Endothelial cell of umbilical vein (primary cell): Measurements from ENCODE around the gene SLC35A1. TPM values are rescaled to one million over a fixed set of nuclear protein-coding genes. Genes with fewer than 3 reads are reported as not detected.

Experiments used
- BruUV-seq: library from RNA; stranded (reverse); fragments of 400-500 nt; replicated peaks from 2 replicates; lab custom pipeline; 2021; lab: Mats Ljungman, UMichigan
- CTCF ChIA-PET: fragments of 300-600, 350-600 bp; sonication (Branson Sonifier 250); formaldehyde crosslinking; loops from one replicate; lab custom pipeline; 2021; ENCODE audit warnings: antibody characterized with exemption, inconsistent platforms; lab: Charles Lee
- POLR2A ChIA-PET: fragments of 300-600, 350-600 bp; sonication (Branson Sonifier 250); formaldehyde crosslinking; loops from one replicate; lab custom pipeline; 2021; ENCODE audit warnings: antibody characterized with exemption, inconsistent platforms; lab: Charles Lee
- DNase-seq: peaks from one replicate; pipeline ENCODE4 v3.0.0-alpha.2; 2011; ENCODE audit warnings: low read depth, low spot score
- FAIRE-seq: peaks from 2 replicates; lab custom pipeline; 2011; peaks lifted over from hg19 to GRCh38; lab: Jason Lieb, UNC
- H2AFZ ChIP-seq: 2 replicates; pipeline ENCODE4 v1.6.0; 2012; ENCODE audit warnings: low read depth, low read length, control low read depth, inconsistent platforms
- H3K27ac ChIP-seq: 2 replicates; pipeline ENCODE4 v1.5.1; 2011; ENCODE audit warnings: low read depth, mild to moderate bottlenecking, control low read depth, low read length, moderate library complexity; ENCODE audit not compliant: insufficient read depth
- H3K27me3 ChIP-seq, 2 experiments: 2 replicates each; pipeline versions ENCODE4 v1.6.0 to v1.6.1; 2011; ENCODE audit warnings: low read length in 2 of 2, mixed read lengths in 1 of 2; ENCODE audit not compliant: control insufficient read depth in 2 of 2, insufficient read depth in 2 of 2
- H3K36me3 ChIP-seq, 2 experiments: 2 replicates in 1 of 2; 3 replicates in 1 of 2; pipeline ENCODE4 v1.5.1; 2011; ENCODE audit warnings: low read length in 2 of 2, mild to moderate bottlenecking in 1 of 2, moderate library complexity in 1 of 2; ENCODE audit not compliant: control insufficient read depth in 2 of 2, insufficient read depth in 2 of 2; ENCODE audit errors: extremely low read depth in 1 of 2
- H3K4me1 ChIP-seq: 3 replicates; pipeline ENCODE4 v1.5.1; 2011; ENCODE audit warnings: mild to moderate bottlenecking, low read length; ENCODE audit not compliant: control insufficient read depth, insufficient read depth; ENCODE audit errors: extremely low read depth
- H3K4me2 ChIP-seq: 2 replicates; pipeline ENCODE4 v1.6.1; 2011; ENCODE audit warnings: low read length, control low read depth, mixed read lengths; ENCODE audit not compliant: insufficient read depth
- H3K4me3 ChIP-seq, 3 experiments: fragments of 200-600 bp in 1 of 3; sonication (generic), shearing (Covaris generic) in 1 of 3; replicated peaks in 1 of 3; 2 replicates each; pipeline ENCODE4 v1.5.1; 2011 to 2016; ENCODE audit warnings: control low read depth in 3 of 3, low read length in 3 of 3, mild to moderate bottlenecking in 2 of 3, inconsistent platforms in 1 of 3, low read depth in 1 of 3, moderate library complexity in 1 of 3; ENCODE audit not compliant: insufficient read depth in 1 of 3
- H3K79me2 ChIP-seq: 2 replicates; pipeline ENCODE4 v1.6.0; 2012; ENCODE audit warnings: low read length, inconsistent platforms; ENCODE audit not compliant: control insufficient read depth, insufficient read depth
- H3K9ac ChIP-seq: replicated peaks from 2 replicates; pipeline ENCODE3; 2011; ENCODE audit warnings: low read length, control low read depth; ENCODE audit not compliant: insufficient read depth; ENCODE audit errors: extremely low read depth
- H3K9me1 ChIP-seq: replicated peaks from 3 replicates; pipeline ENCODE4 v1.6.0; 2011; ENCODE audit warnings: mild to moderate bottlenecking, low read length; ENCODE audit not compliant: control insufficient read depth, insufficient read depth; ENCODE audit errors: extremely low read depth
- H3K9me3 ChIP-seq: replicated peaks from 2 replicates; pipeline ENCODE4 v1.5.1; 2012; ENCODE audit warnings: low read length, inconsistent platforms; ENCODE audit not compliant: control insufficient read depth, insufficient read depth
- H4K20me1 ChIP-seq: replicated peaks from 2 replicates; pipeline ENCODE3; 2011; ENCODE audit warnings: mild to moderate bottlenecking, low read length; ENCODE audit not compliant: control insufficient read depth, insufficient read depth; ENCODE audit errors: extremely low read depth
- EZH2 ChIP-seq: IDR thresholded peaks from 2 replicates; pipeline ENCODE4 v1.6.1; 2012; ENCODE audit warnings: borderline replicate concordance, low read depth, mild to moderate bottlenecking, moderate library complexity, low read length, inconsistent platforms; ENCODE audit not compliant: severe bottlenecking
- FOS ChIP-seq: IDR thresholded peaks from 2 replicates; pipeline ENCODE4 v1.6.1; 2011; ENCODE audit warnings: mild to moderate bottlenecking, low read length, moderate library complexity, borderline replicate concordance; ENCODE audit not compliant: insufficient read depth
- GATA2 ChIP-seq: IDR thresholded peaks from 2 replicates; pipeline ENCODE4 v1.7.0; 2011; ENCODE audit warnings: low read depth, mild to moderate bottlenecking, moderate library complexity, mixed read lengths, low read length; ENCODE audit not compliant: insufficient read length, insufficient read depth
- JUN ChIP-seq: IDR thresholded peaks from 2 replicates; pipeline ENCODE4 v1.6.1; 2011; ENCODE audit warnings: borderline replicate concordance, low read depth; ENCODE audit not compliant: insufficient read length, insufficient read depth
- MYC ChIP-seq: IDR thresholded peaks from one replicate; pipeline ENCODE4 v1.6.1; 2011; ENCODE audit warnings: mild to moderate bottlenecking, low read depth, low read length
- POLR2A ChIP-seq: IDR thresholded peaks from 2 replicates; pipeline ENCODE4 v1.6.1; 2012; ENCODE audit warnings: low read depth, mild to moderate bottlenecking, control low read depth, low read length
- POLR2AphosphoS5 ChIP-seq: IDR thresholded peaks from 2 replicates; pipeline ENCODE4 v1.6.1; 2012; ENCODE audit warnings: low read depth, mild to moderate bottlenecking, control low read depth, low read length, moderate library complexity; ENCODE audit not compliant: insufficient read depth
- dilution Hi-C: fragments of 300-500 bp; cut with MboI; formaldehyde crosslinking; loops from one replicate; pipeline ENCODE4 v1.15.0; 2019; ENCODE audit warnings: low sequenced_read_pairs; ENCODE audit not compliant: extremely low pct_ligation_motif_present
- intact Hi-C: fragments of 100-400 bp; cut with micrococcal nuclease; formaldehyde crosslinking; loops from one replicate; pipeline ENCODE4 v1.10.0; 2022
- polyA plus RNA-seq, 4 experiments: library from polyadenylated mRNA; depleted of rRNA in 3 of 4; stranded (reverse) in 3 of 4; unstranded in 1 of 4; fragments of >200 nt; gene quantifications; 2 replicates each; pipeline versions ENCODE4 v1.2.1 to v1.2.3, GENCODE V29; 2011 to 2012; ENCODE audit warnings: missing spikeins in 1 of 4
- total RNA-seq: library from RNA; stranded (reverse); gene quantifications from 2 replicates; pipeline ENCODE4 v1.2.3, GENCODE V29; 2021
- TF ChIP-seq, protein P1 (sequence below): IDR thresholded peaks from 2 replicates; pipeline ENCODE4 v1.6.1; 2011; ENCODE audit not compliant: insufficient read depth, insufficient read length
- TF ChIP-seq, protein P2 (sequence below), 2 donors: IDR thresholded peaks; 1 replicate in 1 of 2; 2 replicates in 1 of 2; pipeline ENCODE4 v1.5.1; 2011; ENCODE audit warnings: low read length in 2 of 2, mild to moderate bottlenecking in 2 of 2, moderate library complexity in 2 of 2, control low read depth in 1 of 2, inconsistent platforms in 1 of 2, low read depth in 1 of 2; ENCODE audit not compliant: insufficient read depth in 1 of 2; ENCODE audit errors: extremely low read depth in 1 of 2

The SLC35A1 gene
- total and polyA plus RNA-seq, 2 donors (not counting 3 experiments of a cell fraction or from before 2014, with no cell fraction given) = 13.0 to 13.9 TPM

DNA sequence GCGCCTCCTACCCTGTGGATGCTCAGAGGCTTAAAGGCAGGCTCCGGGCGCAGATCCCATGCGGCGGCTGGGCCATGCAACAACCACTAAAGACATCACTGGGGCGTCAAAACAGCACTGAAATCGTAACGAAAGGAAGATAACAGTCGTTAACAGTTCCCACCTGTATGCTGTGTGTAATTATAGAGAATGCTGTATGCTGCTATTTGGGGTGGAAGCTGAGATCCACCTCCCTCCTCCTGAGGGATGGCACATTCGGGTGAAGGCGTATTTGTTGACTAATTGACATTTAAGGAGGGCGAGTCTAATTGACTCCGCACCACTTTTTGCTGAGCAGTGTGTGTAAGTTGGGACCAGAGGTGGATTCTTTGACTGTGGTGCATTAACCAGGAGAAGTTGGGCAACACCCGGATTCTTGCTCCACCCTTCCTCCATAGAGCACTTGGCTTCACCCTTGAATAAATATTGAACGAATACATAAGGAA lies 687 bp downstream of the SLC35A1 start:
- TSS peak; percentile 44 for BruUV-seq
- H3K27me3 ChIP-seq = peaks cover under 1% of the 10 kb centered on the region in 2 experiments
- no peaks in the 10 kb centered on the region for H4K20me1 ChIP-seq
- H3K4me3 ChIP-seq = peak overlapping the region; percentile 53 to 91 (median 90)
- H3K9me3 ChIP-seq = no peaks in the 10 kb centered on the region
- peak overlapping the region; percentile 97 for H3K9ac ChIP-seq
- H3K9me1 ChIP-seq = no peaks in the 10 kb centered on the region
- FAIRE-seq (no peak), DNase-seq (no peak)
- dilution Hi-C loops = no loop called here
- H3K36me3 ChIP-seq = peaks cover 0 to 2% of the 10 kb centered on the region in 2 experiments
- no peak for TF ChIP-seq JUN
- no peak for TF ChIP-seq MYC
- TF ChIP-seq, protein P1, sequence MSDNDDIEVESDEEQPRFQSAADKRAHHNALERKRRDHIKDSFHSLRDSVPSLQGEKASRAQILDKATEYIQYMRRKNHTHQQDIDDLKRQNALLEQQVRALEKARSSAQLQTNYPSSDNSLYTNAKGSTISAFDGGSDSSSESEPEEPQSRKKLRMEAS = no peak
- no peak for TF ChIP-seq GATA2
- no peak for TF ChIP-seq EZH2
- no peak for TF ChIP-seq POLR2AphosphoS5
- TF ChIP-seq, protein P2, sequence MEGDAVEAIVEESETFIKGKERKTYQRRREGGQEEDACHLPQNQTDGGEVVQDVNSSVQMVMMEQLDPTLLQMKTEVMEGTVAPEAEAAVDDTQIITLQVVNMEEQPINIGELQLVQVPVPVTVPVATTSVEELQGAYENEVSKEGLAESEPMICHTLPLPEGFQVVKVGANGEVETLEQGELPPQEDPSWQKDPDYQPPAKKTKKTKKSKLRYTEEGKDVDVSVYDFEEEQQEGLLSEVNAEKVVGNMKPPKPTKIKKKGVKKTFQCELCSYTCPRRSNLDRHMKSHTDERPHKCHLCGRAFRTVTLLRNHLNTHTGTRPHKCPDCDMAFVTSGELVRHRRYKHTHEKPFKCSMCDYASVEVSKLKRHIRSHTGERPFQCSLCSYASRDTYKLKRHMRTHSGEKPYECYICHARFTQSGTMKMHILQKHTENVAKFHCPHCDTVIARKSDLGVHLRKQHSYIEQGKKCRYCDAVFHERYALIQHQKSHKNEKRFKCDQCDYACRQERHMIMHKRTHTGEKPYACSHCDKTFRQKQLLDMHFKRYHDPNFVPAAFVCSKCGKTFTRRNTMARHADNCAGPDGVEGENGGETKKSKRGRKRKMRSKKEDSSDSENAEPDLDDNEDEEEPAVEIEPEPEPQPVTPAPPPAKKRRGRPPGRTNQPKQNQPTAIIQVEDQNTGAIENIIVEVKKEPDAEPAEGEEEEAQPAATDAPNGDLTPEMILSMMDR (IDR thresholded peaks at IDR 0.05; ENCODE audit: extremely low read depth in 1 of 2, insufficient read depth in 1 of 2, low read depth in 1 of 2, low read length in 2 of 2) = no peak
- TF ChIP-seq FOS = no peak
- TF ChIP-seq POLR2A = no peak
- H3K27ac ChIP-seq = peak overlapping the region; percentile 91
- intact Hi-C loops = loop anchor here (1.0 to 10.0 kb wide), 4 partner anchors 65 to 409 kb away; partner anchors contain the start of genes SMIM8 and ZNF292
- ChIA-PET POLR2A (no interaction called here), CTCF (interaction anchor here (1.7 kb wide), 1 partner anchor 81 kb away, joined by 6 read pairs; no protein-coding TSS in a partner anchor)
- no peaks in the 10 kb centered on the region for H3K79me2 ChIP-seq
- H2AFZ ChIP-seq = peak overlapping the region; percentile 99
- H3K4me2 ChIP-seq = peak overlapping the region; percentile 62
- H3K4me1 ChIP-seq = peaks cover 8% of the 10 kb centered on the region
